ENCODE results near the gene KCTD17.
A peak's percentile ranks its signal among the peaks of the same experiment; 100 is the strongest.

Gene KCTD17

DNA sequence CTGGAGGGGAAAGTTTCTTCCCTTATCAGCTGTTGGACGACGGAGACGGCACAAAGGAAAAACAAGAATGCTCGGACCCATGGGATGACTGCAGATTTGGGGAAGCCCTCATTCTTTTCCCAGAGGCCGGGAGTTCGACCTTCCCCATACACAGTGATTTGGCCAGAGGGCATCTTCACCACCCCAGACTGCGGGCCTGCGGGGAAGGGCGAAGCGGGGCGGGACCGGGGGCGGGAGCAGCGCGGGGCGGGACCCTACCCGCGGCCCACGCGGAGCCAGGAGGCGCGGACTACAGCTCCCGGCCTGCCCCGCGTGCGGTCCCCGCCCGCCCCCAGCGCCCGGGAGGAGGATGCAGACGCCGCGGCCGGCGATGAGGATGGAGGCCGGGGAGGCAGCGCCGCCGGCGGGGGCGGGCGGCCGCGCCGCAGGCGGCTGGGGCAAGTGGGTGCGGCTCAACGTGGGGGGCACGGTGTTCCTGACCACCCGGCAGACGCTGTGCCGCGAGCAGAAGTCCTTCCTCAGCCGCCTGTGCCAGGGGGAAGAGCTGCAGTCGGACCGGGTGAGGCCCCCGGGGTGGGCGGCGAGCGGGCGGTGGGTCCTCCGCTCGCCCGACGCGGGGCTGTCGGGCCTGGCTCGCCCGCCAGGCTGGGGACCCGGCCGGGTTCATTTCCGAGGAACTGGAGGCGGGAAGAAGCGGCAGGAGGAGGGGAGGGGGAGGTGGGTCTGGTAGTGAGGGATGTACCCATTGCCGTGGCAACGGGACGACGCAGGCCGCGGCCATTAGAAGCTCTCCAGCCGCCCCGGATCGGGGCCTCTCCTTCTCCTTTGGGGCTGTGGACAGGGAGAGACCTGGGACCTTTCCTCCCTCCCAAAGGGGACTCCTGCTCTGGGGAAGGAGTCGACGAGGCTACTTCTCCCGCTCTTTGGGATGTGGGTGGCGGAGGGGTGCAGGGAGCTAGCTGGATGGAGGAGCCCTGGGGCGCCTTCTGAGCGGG lies at the start of gene KCTD17:
KCTD17 (plus strand) TSS at position 352 of the 995 bp plus-strand sequence; CDS start at position 371, 19 bp downstream.
- DNase-seq: peak; percentile 72

- no peak for DNase-seq
Observed at GRCh38 chr22:37001826-37002225, 49.7 kb upstream of the KCTD17 start.

- DNase-seq: no peak
Observed at GRCh38 chr22:37002633-37003032, 48.9 kb upstream of the KCTD17 start.

DNA sequence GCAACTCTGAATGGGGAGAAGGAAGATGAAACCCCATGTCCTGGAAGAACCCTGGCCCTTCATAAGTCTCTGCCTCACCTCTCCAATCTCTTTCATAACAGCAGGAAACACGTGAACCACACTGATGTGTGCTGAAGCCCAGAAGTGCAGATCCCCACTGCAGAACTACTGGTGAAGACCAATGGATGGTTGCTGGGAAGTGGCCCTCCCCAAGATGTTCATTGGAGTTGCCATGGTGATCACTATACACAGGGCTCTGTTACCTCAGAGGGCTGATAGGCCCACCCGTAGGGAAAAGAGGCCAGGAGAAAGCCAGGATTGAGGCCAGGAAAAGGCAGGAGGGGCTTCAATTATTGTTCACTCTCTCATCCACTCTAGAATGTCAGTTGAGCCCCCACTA lies 43.9 kb upstream of the KCTD17 start:
- DNase-seq: no peak

DNA sequence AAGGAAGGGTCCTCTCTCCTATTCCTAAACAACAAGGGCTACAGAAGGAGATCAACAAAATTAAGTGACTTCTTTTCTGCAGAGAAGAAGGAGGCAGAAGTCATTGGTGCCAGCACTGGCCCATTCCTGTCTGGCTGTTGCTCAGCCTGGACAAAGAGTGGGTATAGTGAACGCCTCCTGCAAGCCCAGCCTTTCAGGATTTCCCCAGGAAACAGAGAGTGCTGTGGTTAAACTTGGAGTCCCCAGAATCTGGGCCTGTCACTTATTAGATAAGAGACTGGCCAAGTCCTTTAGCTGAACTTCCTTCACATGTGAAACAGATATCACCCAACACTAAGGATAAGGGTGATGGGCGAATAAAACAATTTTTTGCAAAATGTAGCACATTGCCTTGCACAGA lies 43.2 kb upstream of the KCTD17 start:
- no peak for DNase-seq

- DNase-seq: no peak
Observed at GRCh38 chr22:37009490-37009889, 42.1 kb upstream of the KCTD17 start.

- no peak for DNase-seq
Observed at GRCh38 chr22:37010174-37010573, 41.4 kb upstream of the KCTD17 start.

GRCh38 chr22:37010976-37011375 lies 40.6 kb upstream of the KCTD17 start:
- DNase-seq: no peak

- no peak for DNase-seq
Observed at GRCh38 chr22:37011472-37011871, 40.1 kb upstream of the KCTD17 start.

GRCh38 chr22:37012262-37012904 lies 39.2 kb upstream of the KCTD17 start:
- no peak for DNase-seq

- no peak for DNase-seq
Observed at GRCh38 chr22:37012956-37013355, 38.6 kb upstream of the KCTD17 start.

GRCh38 chr22:37014415-37014806 lies 37.1 kb upstream of the KCTD17 start:
- DNase-seq: no peak

GRCh38 chr22:37014835-37015586 lies 36.5 kb upstream of the KCTD17 start:
- DNase-seq: no peak

GRCh38 chr22:37015587-37015878 lies 36.0 kb upstream of the KCTD17 start:
- DNase-seq: no peak

- no peak for DNase-seq
Observed at GRCh38 chr22:37016134-37016910, 35.2 kb upstream of the KCTD17 start.

DNA sequence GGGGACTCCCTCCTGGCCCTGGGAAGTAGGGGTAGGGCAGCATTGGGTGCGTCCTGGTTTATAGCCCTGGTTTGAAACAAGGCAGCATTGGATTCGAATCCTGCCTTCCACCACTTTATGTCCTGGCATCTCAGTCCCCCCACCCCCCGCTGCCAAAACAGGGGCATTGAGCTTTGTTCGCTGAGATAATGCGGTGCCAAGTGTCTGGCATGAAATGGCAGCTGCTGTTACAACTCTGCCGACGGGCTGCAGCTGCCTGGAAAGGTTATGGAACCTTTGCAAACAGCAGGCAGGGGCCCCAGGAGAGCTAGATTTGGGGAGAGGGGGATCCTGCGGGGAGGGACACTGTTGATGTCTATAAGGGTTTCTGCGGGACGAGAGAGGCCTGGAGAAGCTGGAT lies 34.2 kb upstream of the KCTD17 start:
- DNase-seq: no peak

DNA sequence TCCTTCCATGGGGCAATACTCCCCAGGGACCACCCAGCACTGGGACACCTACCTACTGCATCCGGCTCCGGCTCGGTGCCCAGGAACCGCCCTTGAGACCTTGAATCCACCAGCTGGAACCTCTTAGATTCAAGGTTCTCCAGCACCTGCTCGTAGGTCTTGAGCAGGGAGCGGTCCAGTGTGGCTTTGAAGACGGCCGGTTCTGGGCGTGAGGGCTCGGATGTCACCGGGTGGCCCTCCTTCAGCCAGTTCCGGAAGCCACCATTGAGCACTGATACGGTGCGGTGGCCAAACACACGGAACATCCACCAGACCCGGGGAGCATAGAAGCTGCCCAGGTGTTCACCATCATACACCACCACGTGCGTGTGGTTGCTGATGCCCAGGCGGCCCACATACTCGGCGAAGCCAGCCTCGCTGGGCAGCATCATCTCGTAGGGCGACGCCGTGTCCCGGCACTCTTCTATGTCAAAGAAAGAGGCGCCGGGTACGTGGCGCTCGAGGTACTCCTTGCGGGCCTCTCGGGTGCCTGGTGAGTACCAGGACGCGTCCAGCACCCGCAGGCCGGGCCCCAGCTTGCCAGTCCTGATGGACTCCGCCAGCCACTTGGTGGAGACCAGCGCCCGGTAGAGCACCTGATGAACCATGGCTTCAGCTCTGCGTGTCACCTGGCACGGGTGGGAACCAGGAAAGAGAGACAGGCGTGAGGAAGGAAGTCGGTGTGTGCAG lies 33.3 kb upstream of the KCTD17 start:
- no peak for DNase-seq

- no peak for DNase-seq
Observed at GRCh38 chr22:37018815-37019308, 32.7 kb upstream of the KCTD17 start.

DNA sequence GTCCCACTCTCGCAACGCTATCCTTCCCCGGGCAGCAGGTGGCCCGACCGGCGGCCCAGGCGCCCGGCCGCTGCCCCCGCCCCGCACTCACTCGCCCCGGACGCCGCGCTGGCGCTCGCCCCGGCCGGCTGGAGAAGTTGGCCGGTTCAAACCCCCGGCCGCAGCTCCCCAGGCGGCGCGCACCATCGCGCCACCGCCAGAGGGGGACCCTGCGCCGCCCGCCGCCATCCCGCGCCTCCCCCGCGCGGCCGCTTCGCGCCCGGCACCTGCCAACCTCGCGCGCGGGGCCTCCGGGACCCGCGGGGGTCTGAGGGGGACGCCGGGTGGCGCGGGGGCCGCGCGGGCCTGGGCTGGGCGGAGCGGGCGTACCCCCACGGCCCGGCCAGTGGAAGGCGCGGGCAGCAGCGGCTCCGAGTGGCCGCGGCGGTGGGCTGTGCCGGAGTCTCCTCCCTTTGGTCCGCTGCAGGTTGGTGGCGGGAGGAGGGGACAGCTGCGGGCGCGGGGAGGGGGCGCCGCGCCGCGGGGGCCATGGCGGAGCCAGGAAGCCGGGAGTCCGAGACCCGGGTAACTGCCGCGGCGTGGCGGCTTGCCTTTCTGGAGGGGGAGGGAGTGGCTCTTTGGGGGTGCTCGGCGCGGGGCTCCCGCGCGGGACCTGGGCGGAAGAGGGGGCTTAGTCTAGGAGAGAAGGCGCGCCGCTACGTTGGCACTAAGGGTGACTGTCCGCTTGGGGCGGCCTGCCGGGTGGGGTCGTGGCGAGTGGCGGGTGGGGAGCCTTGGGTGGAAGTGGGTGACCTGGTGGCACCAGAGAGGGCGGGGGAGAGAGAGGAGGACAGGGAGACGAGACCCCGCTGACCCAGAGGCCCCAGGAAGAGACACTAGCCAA lies 32.0 kb upstream of the KCTD17 start, which contains the start of the genes MPST and TST:
MPST (plus strand) TSS at position 434 of the 883 bp plus-strand sequence; CDS start at position 529, 95 bp downstream.
TST (minus strand) TSS at position 139 of the 883 bp plus-strand sequence. CDS start 715 bp downstream, outside the sequence.
- peak; percentile 37 for DNase-seq

GRCh38 chr22:37020192-37020479 lies 31.4 kb upstream of the KCTD17 start:
- DNase-seq: no peak

- no peak for DNase-seq
Observed at GRCh38 chr22:37021041-37021440, 30.5 kb upstream of the KCTD17 start.

Data from activated CD4-positive, alpha-beta T cell treated with anti-CD3 and anti-CD28 coated beads, Interleukin-2, amount 50 U/mL, for 1 hour (primary cell).